GM19240 (cell line): ENCODE data around the gene MAGEB17.

ENCODE experiments used
- DNase-seq: peaks from one replicate; pipeline ENCODE4 v3.0.0; 2011; ENCODE audit warnings: low spot score; ENCODE audit not compliant: insufficient read length

MAGEB17 gene

DNA sequence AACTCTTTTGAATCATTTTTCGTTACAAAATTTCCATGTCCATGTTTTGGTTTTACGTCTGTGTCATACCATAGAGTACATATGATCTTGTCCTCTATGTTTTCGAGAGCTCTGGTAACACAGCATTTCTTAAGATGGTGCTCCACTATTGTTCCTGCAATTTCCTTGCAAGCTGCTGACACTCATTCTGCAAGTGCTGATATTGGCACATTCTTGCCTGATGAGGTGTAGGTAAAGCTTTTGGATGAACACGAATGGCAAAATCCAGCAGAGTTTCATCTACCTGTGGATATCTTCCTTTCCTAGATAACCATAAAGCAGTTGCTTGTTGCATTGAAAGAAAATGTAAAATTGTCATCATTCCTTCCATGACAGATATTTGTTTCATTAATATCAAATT, 41.3 kb downstream of the MAGEB17 start:
- DNase-seq: no peak

DNA sequence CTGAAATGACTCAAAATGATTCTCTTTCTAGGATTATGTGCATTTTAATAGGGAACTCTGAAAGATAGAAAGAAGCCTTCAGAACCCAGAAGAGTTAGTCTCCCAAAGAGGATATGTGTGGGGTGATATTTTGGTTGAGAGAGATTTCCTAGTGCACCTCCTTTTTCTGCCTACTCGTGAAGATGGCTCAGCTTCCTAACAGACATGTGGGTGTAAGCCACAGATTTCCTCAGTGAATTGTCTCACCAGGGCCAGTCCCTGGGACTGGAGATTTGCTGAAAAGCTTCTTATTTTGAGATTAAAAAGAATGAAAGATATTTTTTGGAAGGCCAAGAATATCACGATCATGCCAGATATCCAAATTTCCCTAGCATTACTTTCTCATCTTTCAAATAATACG, 42.8 kb downstream of the MAGEB17 start:
- no peak for DNase-seq

DNA sequence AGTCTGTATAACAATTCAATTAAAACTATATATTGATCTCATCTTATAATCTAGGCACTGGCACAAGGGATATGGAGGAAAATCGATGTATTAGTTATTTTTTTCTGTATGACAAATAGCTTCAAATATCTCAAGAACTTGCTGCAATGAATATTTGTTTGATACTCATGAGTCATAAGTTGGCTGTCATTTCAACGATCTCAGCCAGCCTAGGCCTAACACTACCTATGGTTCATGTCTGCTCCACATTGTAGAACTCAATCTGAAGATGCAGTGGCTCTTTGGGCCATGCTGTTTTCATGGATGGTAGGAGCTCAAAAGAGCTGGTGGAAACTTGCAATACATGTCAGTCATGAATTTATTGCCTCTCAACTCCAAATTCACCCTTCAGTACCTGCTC, 44.7 kb downstream of the MAGEB17 start:
- no peak for DNase-seq

DNA sequence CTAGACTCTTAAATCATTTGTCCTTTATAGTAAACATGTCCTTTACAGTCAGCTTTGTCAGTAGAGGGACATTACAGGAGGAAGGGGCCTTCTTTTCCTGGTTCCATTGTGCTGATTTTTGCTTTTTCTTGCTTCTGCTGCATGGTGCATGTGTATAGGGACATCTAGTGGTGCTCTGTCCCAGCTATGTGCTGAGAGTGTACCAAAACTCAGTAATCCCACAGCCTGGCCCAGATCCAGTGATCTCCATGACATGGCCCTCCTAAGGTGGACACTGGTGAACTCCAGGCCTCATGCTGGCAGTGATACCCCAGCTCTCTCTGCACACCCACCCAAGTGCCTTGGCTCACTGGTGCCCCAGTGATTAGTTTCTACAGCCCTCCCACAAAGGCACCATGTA, 45.2 kb downstream of the MAGEB17 start:
- DNase-seq: no peak

DNA sequence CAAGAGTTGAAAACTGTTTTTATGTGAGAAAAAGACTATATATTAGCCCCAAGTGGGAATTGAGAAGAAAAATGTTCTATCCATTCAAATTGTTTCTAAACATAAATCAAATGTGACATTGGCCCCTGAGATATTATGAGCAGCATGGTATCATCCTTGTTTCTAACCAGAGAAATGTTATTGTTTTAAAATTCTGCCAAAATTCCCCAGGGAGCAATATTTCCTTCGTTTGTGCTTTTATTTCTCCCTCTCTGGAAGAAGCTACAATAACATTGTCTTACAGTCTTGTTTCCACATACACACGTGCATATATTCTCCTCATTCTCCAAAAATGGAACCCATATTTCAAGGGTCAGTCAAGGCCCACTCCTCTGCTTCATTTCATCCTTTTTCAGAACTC, 46.7 kb downstream of the MAGEB17 start:
- DNase-seq: no peak

DNA sequence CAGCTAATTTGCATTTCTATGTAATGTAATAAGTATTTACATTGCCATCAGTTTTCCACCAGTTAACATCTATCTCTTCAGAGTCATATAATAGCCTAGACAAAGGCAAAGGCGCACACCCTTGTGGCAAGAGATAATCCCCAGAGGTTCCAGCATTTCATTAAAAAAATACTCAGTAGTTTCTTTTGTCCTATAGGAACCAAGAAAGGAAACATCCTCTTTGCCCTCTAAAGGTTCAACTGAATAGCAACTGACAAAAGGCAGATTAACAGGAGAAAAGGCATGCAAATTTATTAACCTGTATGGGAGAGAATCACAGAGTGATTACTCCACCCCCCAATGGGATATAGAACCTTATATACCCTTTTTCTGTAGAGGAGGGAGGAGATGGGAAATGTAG, 48.4 kb downstream of the MAGEB17 start:
- no peak for DNase-seq
